KOPT-K1 (cell line): ENCODE data around the gene ARHGAP5.

Experiments used
- H3K27ac ChIP-seq: fragments of 200-600 bp; sonication (generic); 2 replicates; pipeline ENCODE4 v1.5.1; 2016; ENCODE audit warnings: antibody characterized with exemption, mild to moderate bottlenecking, low read depth, low read length; ENCODE audit not compliant: poor library complexity, severe bottlenecking
- H3K36me3 ChIP-seq: fragments of 200-600 bp; sonication (generic); 2 replicates; pipeline ENCODE4 v1.5.1; 2017; ENCODE audit warnings: antibody characterized with exemption, mild to moderate bottlenecking, low read length, moderate library complexity; ENCODE audit not compliant: insufficient read depth
- H3K9me3 ChIP-seq: fragments of 200-600 bp; sonication (generic); 2 replicates; pipeline ENCODE4 v1.5.1; 2017; ENCODE audit warnings: antibody characterized with exemption, low read length, mild to moderate bottlenecking; ENCODE audit not compliant: insufficient read depth, poor library complexity, severe bottlenecking

The ARHGAP5 gene

GRCh38 chr14:32085845-32086383 is 8.8 kb downstream of the ARHGAP5 start:
- Histone ChIP-seq H3K36me3 (peaks cover 6% of the 10 kb centered on the region), H3K27ac (no peak overlapping the region), H3K9me3 (no peaks in the 10 kb centered on the region)

GRCh38 chr14:32087173-32087861 is 10.2 kb downstream of the ARHGAP5 start:
- H3K36me3 ChIP-seq, result peaks cover 20% of the 10 kb centered on the region
- no peaks in the 10 kb centered on the region for H3K9me3 ChIP-seq
- no peak overlapping the region for H3K27ac ChIP-seq

- Histone ChIP-seq H3K9me3 (no peaks in the 10 kb centered on the region), H3K27ac (no peak overlapping the region), H3K36me3 (peaks cover 26% of the 10 kb centered on the region)
Measured at GRCh38 chr14:32087907-32088306, 10.8 kb downstream of the ARHGAP5 start.

DNA sequence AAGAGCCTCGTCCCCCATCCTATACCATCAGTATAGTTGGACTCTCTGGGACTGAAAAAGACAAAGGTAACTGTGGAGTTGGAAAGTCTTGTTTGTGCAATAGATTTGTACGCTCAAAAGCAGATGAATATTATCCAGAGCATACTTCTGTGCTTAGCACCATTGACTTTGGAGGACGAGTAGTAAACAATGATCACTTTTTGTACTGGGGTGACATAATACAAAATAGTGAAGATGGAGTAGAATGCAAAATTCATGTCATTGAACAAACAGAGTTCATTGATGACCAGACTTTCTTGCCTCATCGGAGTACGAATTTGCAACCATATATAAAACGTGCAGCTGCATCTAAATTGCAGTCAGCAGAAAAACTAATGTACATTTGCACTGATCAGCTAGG is 13.6 kb downstream of the ARHGAP5 start:
- H3K27ac ChIP-seq, result no peak overlapping the region
- peaks cover 44% of the 10 kb centered on the region for H3K36me3 ChIP-seq
- H3K9me3 ChIP-seq, result no peaks in the 10 kb centered on the region

GRCh38 chr14:32099473-32099872 is 22.4 kb downstream of the ARHGAP5 start:
- no peaks in the 10 kb centered on the region for H3K9me3 ChIP-seq
- peaks cover 11% of the 10 kb centered on the region for H3K36me3 ChIP-seq
- no peak overlapping the region for H3K27ac ChIP-seq

- Histone ChIP-seq H3K36me3 (peaks cover 9% of the 10 kb centered on the region), H3K27ac (no peak overlapping the region), H3K9me3 (no peaks in the 10 kb centered on the region)
Measured at GRCh38 chr14:32100175-32100574, 23.1 kb downstream of the ARHGAP5 start.

DNA sequence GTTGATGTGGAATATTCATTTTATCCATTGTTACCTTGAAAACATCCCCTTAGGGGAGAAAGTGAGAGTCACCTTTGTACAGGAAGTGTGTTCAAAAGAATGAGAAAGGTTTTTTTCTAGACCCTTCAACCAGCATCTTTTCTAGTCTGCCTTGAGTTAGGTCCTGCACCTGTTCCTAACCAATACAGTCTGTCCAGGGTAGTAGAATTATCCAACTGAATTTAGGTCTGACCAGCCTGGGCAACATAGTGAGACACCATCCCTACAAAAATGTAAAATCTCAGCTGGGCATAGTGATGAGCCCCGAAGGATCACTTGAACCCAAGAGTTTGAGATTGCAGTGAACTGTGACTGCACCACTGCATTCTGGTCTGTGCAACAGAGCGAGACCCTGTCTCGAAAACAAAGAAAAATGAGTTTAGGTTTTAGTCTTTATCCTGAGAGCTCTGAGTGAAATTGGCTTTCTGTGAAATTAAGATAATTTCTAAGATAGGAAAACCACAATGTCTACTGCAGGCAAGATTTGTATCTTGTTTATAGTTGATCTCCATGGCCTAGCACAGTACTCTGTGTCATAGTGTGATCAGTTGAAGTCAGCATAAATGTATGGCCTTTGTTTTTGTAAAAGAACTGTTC is 25.2 kb downstream of the ARHGAP5 start:
- H3K36me3 ChIP-seq, result peaks cover 9% of the 10 kb centered on the region
- no peaks in the 10 kb centered on the region for H3K9me3 ChIP-seq
- H3K27ac ChIP-seq, result peak overlapping the region; percentile 66

DNA sequence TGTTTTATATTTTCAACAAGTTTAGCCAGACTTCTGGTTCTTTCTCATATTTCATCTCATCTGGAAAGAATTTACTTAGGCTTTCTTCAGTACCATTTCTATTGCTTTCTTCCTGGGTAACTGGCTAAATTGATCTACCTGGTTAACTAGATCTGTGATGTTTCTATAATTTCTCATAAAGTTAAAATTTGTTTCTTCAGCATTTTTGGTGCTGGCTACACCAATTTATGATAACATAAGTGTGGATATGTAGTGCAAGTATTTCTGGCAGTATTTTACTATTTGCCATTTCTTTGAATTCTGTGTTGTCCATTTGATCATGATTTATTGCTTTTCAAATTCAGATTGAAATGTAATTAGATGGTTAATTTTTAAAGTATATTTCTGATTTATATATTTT is 25.9 kb downstream of the ARHGAP5 start:
- Histone ChIP-seq H3K9me3 (no peaks in the 10 kb centered on the region), H3K27ac (peak overlapping the region; percentile 66), H3K36me3 (peaks cover 9% of the 10 kb centered on the region)

- peaks cover 9% of the 10 kb centered on the region for H3K36me3 ChIP-seq
Measured at GRCh38 chr14:32104308-32104707, 27.2 kb downstream of the ARHGAP5 start.

DNA sequence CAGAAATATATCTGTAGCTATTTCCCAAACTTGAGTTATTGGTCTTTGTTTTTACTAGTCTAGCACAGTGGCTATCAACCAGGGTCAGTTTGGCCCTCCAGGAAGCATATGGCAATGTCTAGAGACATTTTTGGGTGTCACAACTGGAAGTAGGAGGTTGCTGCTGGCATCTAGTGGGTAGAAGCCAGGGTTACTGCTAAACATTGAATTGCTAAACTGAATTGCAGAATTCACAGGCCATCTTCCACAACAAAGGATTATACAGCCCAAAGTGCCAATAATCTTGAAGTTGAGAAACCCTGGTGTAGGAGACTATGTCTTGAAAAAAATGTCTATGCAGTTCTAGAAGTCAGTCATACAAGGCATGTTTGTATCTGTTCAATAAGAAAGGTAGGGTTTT is 27.7 kb downstream of the ARHGAP5 start:
- Histone ChIP-seq H3K9me3 (no peaks in the 10 kb centered on the region), H3K27ac (no peak overlapping the region), H3K36me3 (peaks cover 8% of the 10 kb centered on the region)

More at GRCh38 chr14:32104308-32104707, 27.2 kb downstream of the ARHGAP5 start:
- no peaks in the 10 kb centered on the region for H3K9me3 ChIP-seq
- H3K27ac ChIP-seq, result no peak overlapping the region

- Histone ChIP-seq H3K36me3 (no peaks in the 10 kb centered on the region), H3K9me3 (no peaks in the 10 kb centered on the region), H3K27ac (no peak overlapping the region)
Measured at GRCh38 chr14:32109676-32110547, 32.8 kb downstream of the ARHGAP5 start.

DNA sequence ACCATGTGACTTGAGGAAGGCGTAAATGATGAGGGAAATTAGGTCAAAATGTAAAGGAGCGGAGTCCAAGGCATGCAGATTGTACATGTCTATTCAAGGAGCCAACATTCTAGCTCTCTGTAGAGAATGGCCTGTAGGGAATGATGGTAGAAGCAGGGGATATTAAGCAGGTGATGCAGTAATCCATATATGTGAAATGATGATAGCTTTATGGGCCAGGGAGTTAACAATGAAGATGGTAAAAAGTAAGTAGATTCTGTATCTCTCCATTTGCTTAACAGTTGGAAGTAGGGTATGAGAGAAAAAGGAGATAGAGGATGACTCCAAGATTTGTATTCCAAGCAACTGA is 33.4 kb downstream of the ARHGAP5 start:
- Histone ChIP-seq H3K36me3 (no peaks in the 10 kb centered on the region), H3K9me3 (no peaks in the 10 kb centered on the region), H3K27ac (no peak overlapping the region)

GRCh38 chr14:32121536-32121935 is 44.4 kb downstream of the ARHGAP5 start:
- H3K36me3 ChIP-seq, result peaks cover 45% of the 10 kb centered on the region
- H3K9me3 ChIP-seq, result peaks cover 18% of the 10 kb centered on the region
- no peak overlapping the region for H3K27ac ChIP-seq

DNA sequence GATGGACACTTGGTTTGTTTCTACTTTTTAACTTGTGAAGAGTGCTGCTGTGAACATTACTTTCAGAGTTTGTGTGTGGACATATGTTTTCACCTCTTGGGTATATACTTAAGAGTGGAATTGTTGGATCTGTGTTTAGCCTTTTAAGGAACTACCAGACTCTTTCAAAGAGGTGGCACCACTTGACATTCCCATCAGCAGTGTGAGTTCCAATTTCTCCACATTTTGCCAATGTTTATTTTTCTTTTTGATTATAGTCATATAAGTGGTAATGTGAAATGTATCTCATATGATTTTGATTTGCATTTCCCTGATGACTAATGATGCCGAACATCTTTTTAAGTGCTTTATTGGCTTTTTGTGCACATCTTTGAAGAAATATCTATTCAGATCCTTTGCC is 44.8 kb downstream of the ARHGAP5 start:
- H3K27ac ChIP-seq, result no peak overlapping the region
- peaks cover 47% of the 10 kb centered on the region for H3K36me3 ChIP-seq
- peaks cover 22% of the 10 kb centered on the region for H3K9me3 ChIP-seq
